Neural cell (in vitro differentiated cells): ENCODE data around the gene CCDC148. TPM values are rescaled to one million over a fixed set of nuclear protein-coding genes. Genes with fewer than 3 reads are reported as not detected.
"Not testable (repeated sequence)": the region's sequence is repeated elsewhere in the genome, so short reads cannot be mapped to it uniquely, and the experiment has no call there.

Source experiments
- H2AFZ ChIP-seq: fragments of 200-600, 300-800 bp; sonication (generic), shearing (Covaris generic); 2 replicates; pipeline ENCODE4 v1.6.0; 2014; ENCODE audit warnings: low read depth, mild to moderate bottlenecking, antibody characterized with exemption, low read length, moderate library complexity
- H3F3A ChIP-seq: fragments of 200-600 bp; shearing (Covaris generic); 2 replicates; pipeline ENCODE4 v1.6.1; 2016; ENCODE audit warnings: mild to moderate bottlenecking, moderate library complexity, mixed read lengths, antibody characterized with exemption, low read length; ENCODE audit not compliant: insufficient read depth, poor library complexity, severe bottlenecking
- H3K27ac ChIP-seq: fragments of 200-600, 300-800 bp; sonication (generic), shearing (Covaris generic); 2 replicates; pipeline ENCODE4 v1.5.1; 2014; ENCODE audit warnings: mild to moderate bottlenecking, low read length, moderate library complexity
- H3K27me3 ChIP-seq: fragments of 300-800, 200-600 bp; sonication (generic), shearing (Covaris generic); 2 replicates; pipeline ENCODE4 v1.6.0; 2014; ENCODE audit warnings: mild to moderate bottlenecking, low read depth, low read length, moderate library complexity; ENCODE audit not compliant: insufficient read depth
- H3K36me3 ChIP-seq: fragments of 300-800, 200-600 bp; sonication (generic), shearing (Covaris generic); 2 replicates; pipeline ENCODE4 v1.5.1; 2014; ENCODE audit warnings: mild to moderate bottlenecking, antibody characterized with exemption, low read length, moderate library complexity; ENCODE audit not compliant: insufficient read depth
- H3K4me2 ChIP-seq: fragments of 300-800, 200-600 bp; sonication (generic), shearing (Covaris generic); 2 replicates; pipeline ENCODE4 v1.6.0; 2014; ENCODE audit warnings: mild to moderate bottlenecking, low read length
- H3K4me3 ChIP-seq: fragments of 300-800, 200-600 bp; sonication (generic), shearing (Covaris generic); 2 replicates; pipeline ENCODE4 v1.5.1; 2014; ENCODE audit warnings: mild to moderate bottlenecking, low read length, moderate library complexity
- H3K79me2 ChIP-seq: fragments of 200-600 bp; shearing (Covaris generic); replicated peaks from 2 replicates; pipeline ENCODE4 v1.6.0; 2014; ENCODE audit warnings: mild to moderate bottlenecking, low read length, moderate library complexity; ENCODE audit not compliant: insufficient read depth
- H3K9ac ChIP-seq: fragments of 300-800, 200-600 bp; sonication (generic), shearing (Covaris generic); 2 replicates; pipeline ENCODE4 v1.6.1; 2016; ENCODE audit warnings: mild to moderate bottlenecking, low read length, mixed read lengths
- H3K9me2 ChIP-seq: fragments of 200-600 bp; shearing (Covaris generic); 2 replicates; pipeline ENCODE4 v1.6.1; 2016; ENCODE audit warnings: mild to moderate bottlenecking, low read length, mixed read lengths; ENCODE audit not compliant: insufficient read depth
- H3K9me3 ChIP-seq: fragments of 200-600, 300-800 bp; sonication (generic), shearing (Covaris generic); 2 replicates; pipeline ENCODE4 v1.6.1; 2016; ENCODE audit warnings: mild to moderate bottlenecking, mixed run types, low read length, moderate library complexity, mixed read lengths
- H4K20me1 ChIP-seq: fragments of 200-600 bp; shearing (Covaris generic); 2 replicates; pipeline ENCODE4 v1.6.1; 2016; ENCODE audit warnings: mild to moderate bottlenecking, mixed run types; ENCODE audit not compliant: insufficient read depth
- EP300 ChIP-seq: fragments of 450-650 bp; conservative IDR thresholded peaks from 2 replicates; pipeline ENCODE4 v1.6.1; 2014; ENCODE audit warnings: antibody characterized with exemption, mild to moderate bottlenecking, moderate library complexity; ENCODE audit not compliant: poor library complexity, severe bottlenecking
- EZH2 ChIP-seq: fragments of 200-600, 300-800 bp; shearing (Covaris generic), sonication (generic); IDR thresholded peaks from 2 replicates; pipeline ENCODE4 v1.6.1; 2014; ENCODE audit warnings: antibody characterized with exemption, low read length, borderline replicate concordance, mild to moderate bottlenecking; ENCODE audit not compliant: insufficient read depth, poor library complexity, severe bottlenecking
- MXI1 ChIP-seq: fragments of 450-650 bp; conservative IDR thresholded peaks from 2 replicates; pipeline ENCODE4 v1.6.1; 2014; ENCODE audit warnings: antibody characterized with exemption, mild to moderate bottlenecking; ENCODE audit not compliant: poor library complexity, severe bottlenecking
- POLR2AphosphoS5 ChIP-seq: IDR thresholded peaks from 2 replicates; pipeline ENCODE4 v1.6.1; 2012
- RAD21 ChIP-seq: fragments of 450-650 bp; conservative IDR thresholded peaks from 2 replicates; pipeline ENCODE4 v1.6.1; 2014; ENCODE audit warnings: antibody characterized with exemption, mild to moderate bottlenecking, moderate library complexity
- REST ChIP-seq: IDR thresholded peaks from 2 replicates; pipeline ENCODE4 v1.6.1; 2012; ENCODE audit warnings: borderline replicate concordance
- SMC3 ChIP-seq: fragments of 450-650 bp; conservative IDR thresholded peaks from 2 replicates; pipeline ENCODE4 v1.6.1; 2014; ENCODE audit warnings: antibody characterized with exemption, mild to moderate bottlenecking, moderate library complexity; ENCODE audit not compliant: poor library complexity
- TAF1 ChIP-seq: IDR thresholded peaks from 2 replicates; pipeline ENCODE4 v1.6.1; 2012; ENCODE audit warnings: low read depth
- polyA plus RNA-seq: library from polyadenylated mRNA; depleted of rRNA; stranded (reverse); fragments of >200 nt; gene quantifications from 2 replicates; pipeline ENCODE4 v1.2.3, GENCODE V29; 2014
- TF ChIP-seq, protein P1 (sequence below): fragments of 450-650 bp; IDR thresholded peaks from 2 replicates; pipeline ENCODE4 v1.5.1; 2014; ENCODE audit warnings: antibody characterized with exemption, mild to moderate bottlenecking, moderate library complexity; ENCODE audit not compliant: poor library complexity, severe bottlenecking

The CCDC148 gene
- polyA plus RNA-seq, 1 donor from 2014 or later = 1.8 TPM

GRCh38 chr2:158232476-158232875, 224.1 kb downstream of the CCDC148 start:
- H3K79me2 ChIP-seq = no peaks in the 10 kb centered on the region
- H3K27ac ChIP-seq = no peak overlapping the region
- H3K4me2 ChIP-seq = no peak overlapping the region
- H3K9me2 ChIP-seq = no peaks in the 10 kb centered on the region
- no peak for TF ChIP-seq EZH2
- no peak for TF ChIP-seq REST
- TF ChIP-seq EP300 = no peak
- no peak for TF ChIP-seq SMC3
- no peak for TF ChIP-seq MXI1
- no peak for TF ChIP-seq TAF1
- TF ChIP-seq RAD21 = no peak
- TF ChIP-seq, protein P1, sequence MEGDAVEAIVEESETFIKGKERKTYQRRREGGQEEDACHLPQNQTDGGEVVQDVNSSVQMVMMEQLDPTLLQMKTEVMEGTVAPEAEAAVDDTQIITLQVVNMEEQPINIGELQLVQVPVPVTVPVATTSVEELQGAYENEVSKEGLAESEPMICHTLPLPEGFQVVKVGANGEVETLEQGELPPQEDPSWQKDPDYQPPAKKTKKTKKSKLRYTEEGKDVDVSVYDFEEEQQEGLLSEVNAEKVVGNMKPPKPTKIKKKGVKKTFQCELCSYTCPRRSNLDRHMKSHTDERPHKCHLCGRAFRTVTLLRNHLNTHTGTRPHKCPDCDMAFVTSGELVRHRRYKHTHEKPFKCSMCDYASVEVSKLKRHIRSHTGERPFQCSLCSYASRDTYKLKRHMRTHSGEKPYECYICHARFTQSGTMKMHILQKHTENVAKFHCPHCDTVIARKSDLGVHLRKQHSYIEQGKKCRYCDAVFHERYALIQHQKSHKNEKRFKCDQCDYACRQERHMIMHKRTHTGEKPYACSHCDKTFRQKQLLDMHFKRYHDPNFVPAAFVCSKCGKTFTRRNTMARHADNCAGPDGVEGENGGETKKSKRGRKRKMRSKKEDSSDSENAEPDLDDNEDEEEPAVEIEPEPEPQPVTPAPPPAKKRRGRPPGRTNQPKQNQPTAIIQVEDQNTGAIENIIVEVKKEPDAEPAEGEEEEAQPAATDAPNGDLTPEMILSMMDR = no peak
- TF ChIP-seq POLR2AphosphoS5 = no peak
- no peaks in the 10 kb centered on the region for H3F3A ChIP-seq
- H3K9me3 ChIP-seq = no peaks in the 10 kb centered on the region
- H2AFZ ChIP-seq = no peak overlapping the region
- no peak overlapping the region for H3K9ac ChIP-seq
- H3K36me3 ChIP-seq = no peaks in the 10 kb centered on the region
- no peaks in the 10 kb centered on the region for H3K27me3 ChIP-seq
- H3K4me3 ChIP-seq = no peak overlapping the region
- H4K20me1 ChIP-seq = no peaks in the 10 kb centered on the region

- Histone ChIP-seq H4K20me1 (no peaks in the 10 kb centered on the region), H3K79me2 (no peaks in the 10 kb centered on the region), H3K4me2 (no peak overlapping the region), H3K4me3 (no peak overlapping the region), H3K27ac (no peak overlapping the region), H3K27me3 (no peaks in the 10 kb centered on the region), H3K9ac (no peak overlapping the region), H2AFZ (no peak overlapping the region), H3F3A (no peaks in the 10 kb centered on the region), H3K9me2 (no peaks in the 10 kb centered on the region), H3K9me3 (no peaks in the 10 kb centered on the region), H3K36me3 (no peaks in the 10 kb centered on the region)
- TF ChIP-seq POLR2AphosphoS5 (no peak), EP300 (no peak)
Observed at GRCh38 chr2:158228943-158229508, 227.5 kb downstream of the CCDC148 start.

- not testable (repeated sequence) for H3K79me2 ChIP-seq, H3K27me3 ChIP-seq, H4K20me1 ChIP-seq, H3K27ac ChIP-seq, H3K4me2 ChIP-seq, H3K9me3 ChIP-seq, H3K9ac ChIP-seq, H3K36me3 ChIP-seq, H3F3A ChIP-seq, H2AFZ ChIP-seq, H3K9me2 ChIP-seq, H3K4me3 ChIP-seq
Observed at GRCh38 chr2:158223066-158223465, 233.5 kb downstream of the CCDC148 start.
